GM23338 (cell line): Measurements from ENCODE around the gene UBE2F. TPM values are rescaled to one million over a fixed set of nuclear protein-coding genes. Genes with fewer than 3 reads are reported as not detected.
A peak's percentile ranks its signal among the peaks of the same experiment; 100 is the strongest.

ENCODE experiments used
- ATAC-seq: fragments of 200-7000 bp; cut with Tn5 transposase; 3 replicates; pipeline ENCODE4 v1.9.1; 2020
- DNase-seq: peaks from one replicate; pipeline ENCODE4 v3.0.0-alpha.2; 2015; ENCODE audit warnings: low spot score
- H2AFZ ChIP-seq: fragments of 200-600 bp; sonication (generic); 2 replicates; pipeline ENCODE4 v1.8.0; 2016; ENCODE audit warnings: antibody characterized with exemption, mild to moderate bottlenecking, moderate library complexity
- H3F3A ChIP-seq: fragments of 200-600 bp; sonication (generic); replicated peaks from 2 replicates; pipeline ENCODE4 v1.8.0; 2017; ENCODE audit warnings: antibody characterized with exemption, mixed run types, low read depth
- H3K27ac ChIP-seq: fragments of 200-600 bp; sonication (generic); 2 replicates; pipeline ENCODE4 v1.6.1; 2016; ENCODE audit warnings: low read depth
- H3K27me3 ChIP-seq: fragments of 200-600 bp; sonication (generic); 2 replicates; pipeline ENCODE4 v1.8.0; 2016; ENCODE audit warnings: mild to moderate bottlenecking, mixed run types, moderate library complexity; ENCODE audit not compliant: insufficient read depth
- H3K36me3 ChIP-seq: fragments of 200-600 bp; sonication (generic); 2 replicates; pipeline ENCODE4 v1.8.0; 2016; ENCODE audit warnings: mild to moderate bottlenecking; ENCODE audit not compliant: insufficient read depth
- H3K4me1 ChIP-seq: fragments of 200-600 bp; sonication (generic); 2 replicates; pipeline ENCODE4 v1.8.0; 2016; ENCODE audit warnings: mild to moderate bottlenecking, moderate library complexity; ENCODE audit not compliant: insufficient read depth
- H3K4me2 ChIP-seq: fragments of 200-600 bp; sonication (generic); 2 replicates; pipeline ENCODE4 v1.7.1; 2017; ENCODE audit warnings: mixed run types
- H3K4me3 ChIP-seq: fragments of 200-600 bp; sonication (generic); 2 replicates; pipeline ENCODE4 v1.6.1; 2016; ENCODE audit warnings: mixed run types
- H3K79me2 ChIP-seq: fragments of 200-600 bp; sonication (generic); replicated peaks from 2 replicates; pipeline ENCODE4 v1.8.0; 2017; ENCODE audit warnings: mild to moderate bottlenecking; ENCODE audit not compliant: insufficient read depth
- H3K9me2 ChIP-seq: fragments of 200-600 bp; sonication (generic); 2 replicates; pipeline ENCODE4 v1.8.0; 2017; ENCODE audit not compliant: insufficient read depth
- H4K20me1 ChIP-seq: fragments of 200-600 bp; sonication (generic); replicated peaks from 2 replicates; pipeline ENCODE4 v1.8.0; 2017; ENCODE audit warnings: mild to moderate bottlenecking; ENCODE audit not compliant: insufficient read depth
- H3K27ac Mint-ChIP-seq: 2 replicates; pipeline ENCODE4 v1.8.0; 2020; ENCODE audit warnings: inconsistent platforms, mild to moderate bottlenecking, moderate library complexity, mixed read lengths
- H3K27me3 Mint-ChIP-seq: 3 replicates; pipeline ENCODE4 v1.8.0; 2022; ENCODE audit warnings: low read depth, mild to moderate bottlenecking, moderate library complexity, mixed read lengths, inconsistent platforms; ENCODE audit not compliant: insufficient read depth, poor library complexity
- H3K36me3 Mint-ChIP-seq: 3 replicates; pipeline ENCODE4 v1.8.0; 2021; ENCODE audit warnings: low read depth, mild to moderate bottlenecking, inconsistent platforms, moderate library complexity, mixed read lengths
- H3K4me1 Mint-ChIP-seq: 3 replicates; pipeline ENCODE4 v1.8.0; 2020; ENCODE audit warnings: mild to moderate bottlenecking, inconsistent platforms, mixed read lengths
- H3K4me3 Mint-ChIP-seq: 3 replicates; pipeline ENCODE4 v1.8.0; 2021; ENCODE audit warnings: moderate library complexity, mild to moderate bottlenecking, inconsistent platforms, mixed read lengths
- H3K9me3 Mint-ChIP-seq: 3 replicates; pipeline ENCODE4 v1.8.0; 2020; ENCODE audit warnings: moderate library complexity, mild to moderate bottlenecking, inconsistent platforms, mixed read lengths
- EZH2 ChIP-seq: fragments of 200-600 bp; sonication (generic); IDR thresholded peaks from one replicate; pipeline ENCODE4 v1.8.0; 2017; ENCODE audit warnings: antibody characterized with exemption, mild to moderate bottlenecking, low read depth; ENCODE audit not compliant: unreplicated experiment
- REST ChIP-seq: IDR thresholded peaks from one replicate; pipeline ENCODE4 v1.6.1; 2018; ENCODE audit warnings: antibody characterized with exemption; ENCODE audit not compliant: unreplicated experiment
- STAT1 ChIP-seq: IDR thresholded peaks from one replicate; pipeline ENCODE4 v1.6.1; 2016; ENCODE audit warnings: antibody characterized with exemption; ENCODE audit not compliant: unreplicated experiment
- ZNF331 ChIP-seq: fragments of 250-450 bp; sonication (Bioruptor Pico); IDR thresholded peaks from 2 replicates; pipeline ENCODE4 v1.5.0; 2020; ENCODE audit warnings: low read depth, mild to moderate bottlenecking, moderate library complexity
- ZNF462 ChIP-seq: fragments of 250-450 bp; sonication (Bioruptor Pico); IDR thresholded peaks from 2 replicates; pipeline ENCODE4 v1.5.0; 2020; ENCODE audit warnings: mild to moderate bottlenecking, moderate library complexity
- polyA plus RNA-seq: library from polyadenylated mRNA; unstranded; fragments of >200 nt; fragmentation: Nextera tagmentation; extraction: Ambion mirVana; gene quantifications from 2 replicates; pipeline ENCODE4 v1.2.1, GENCODE V29; 2016
- total RNA-seq: library from RNA; depleted of rRNA; stranded (reverse); fragments of >200 nt; shearing (Covaris generic); gene quantifications from 2 replicates; pipeline ENCODE4 v1.2.3, GENCODE V29; 2014
- TF ChIP-seq, protein P1 (sequence below): IDR thresholded peaks from 2 replicates; pipeline ENCODE4 v1.6.1; 2016; ENCODE audit warnings: antibody characterized with exemption

Gene UBE2F
- total and polyA plus RNA-seq, 2 experiments from 2014 or later: 98.2 to 106 TPM

DNA sequence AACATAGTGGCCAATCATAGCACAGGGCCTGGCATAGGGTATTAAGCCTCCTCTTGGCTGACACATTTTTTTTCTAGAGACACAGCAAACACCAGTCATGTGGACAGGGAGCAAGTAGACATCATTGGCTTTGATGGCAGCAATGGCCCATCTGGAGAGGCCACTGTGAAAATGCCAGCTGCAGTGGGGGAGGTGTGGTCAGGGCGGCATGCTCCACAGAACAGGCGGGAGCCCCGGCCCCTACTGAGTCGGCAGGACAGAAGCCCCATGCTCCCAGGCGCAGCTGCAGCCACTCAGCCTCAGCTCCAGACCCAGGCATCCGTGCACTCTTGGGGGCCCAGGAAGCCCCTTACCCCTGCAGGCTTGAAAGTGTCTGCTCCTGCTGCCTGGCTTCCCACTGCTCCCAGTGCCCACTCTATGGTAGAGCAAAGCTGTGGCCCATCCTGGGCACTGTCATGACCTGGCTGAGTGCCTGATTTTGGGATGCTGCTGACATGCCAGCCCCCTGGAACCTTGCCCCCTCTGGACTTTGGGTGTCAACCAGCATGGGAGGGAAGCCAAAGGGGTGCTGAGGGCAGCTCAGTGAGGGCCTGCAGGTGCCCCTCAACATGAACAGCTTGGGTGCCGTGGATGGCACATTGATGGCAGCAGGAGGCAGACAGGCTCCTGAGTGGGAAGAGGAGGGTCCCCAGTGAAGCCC lies 23.3 kb upstream of the UBE2F start (continued):
- TF ChIP-seq REST (no peak), EZH2 (no peak), ZNF331 (CRISPR knock-in tag) (no peak), STAT1 (no peak)

DNA sequence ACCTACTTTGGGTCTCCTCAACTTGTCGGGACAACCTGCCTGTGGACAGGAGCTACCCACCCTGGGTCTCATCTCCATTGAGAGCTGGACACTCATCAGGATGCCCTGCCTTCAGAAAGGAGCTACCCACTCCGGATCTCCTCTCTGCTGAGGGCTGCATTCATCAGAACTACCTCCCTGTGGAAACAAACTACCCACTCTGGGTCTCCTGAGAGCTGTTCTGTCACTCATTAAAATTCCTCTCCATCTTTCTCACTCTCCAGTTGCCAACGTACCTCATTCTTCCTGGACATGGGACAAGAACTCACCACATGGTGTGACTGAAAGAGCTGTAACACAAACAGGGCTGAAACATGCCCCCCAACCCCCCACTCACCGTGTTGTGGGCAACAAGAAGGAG lies 22.5 kb upstream of the UBE2F start:
- Mint-ChIP-seq H3K27me3 (peaks cover 8% of the 10 kb centered on the region), H3K36me3 (peaks cover 19% of the 10 kb centered on the region), H3K4me3 (no peak overlapping the region), H3K9me3 (peaks cover 43% of the 10 kb centered on the region), H3K27ac (no peak overlapping the region), H3K4me1 (peaks cover 4% of the 10 kb centered on the region; the same call in 2 of the 3 replicates)
- Histone ChIP-seq H4K20me1 (no peaks in the 10 kb centered on the region), H3K9me2 (0 out of 2 replicates have a peak, but pooled peaks cover 7% of the 10 kb centered on the region), H3K4me3 (no peak overlapping the region), H3K36me3 (no peaks in the 10 kb centered on the region), H3F3A (no peaks in the 10 kb centered on the region), H3K4me2 (no peak overlapping the region), H3K79me2 (no peaks in the 10 kb centered on the region), H2AFZ (no peak overlapping the region), H3K4me1 (no peaks in the 10 kb centered on the region), H3K27ac (no peak overlapping the region), H3K27me3 (no peaks in the 10 kb centered on the region)
- TF ChIP-seq ZNF462 (CRISPR knock-in tag): no peak
- TF ChIP-seq, protein P1, sequence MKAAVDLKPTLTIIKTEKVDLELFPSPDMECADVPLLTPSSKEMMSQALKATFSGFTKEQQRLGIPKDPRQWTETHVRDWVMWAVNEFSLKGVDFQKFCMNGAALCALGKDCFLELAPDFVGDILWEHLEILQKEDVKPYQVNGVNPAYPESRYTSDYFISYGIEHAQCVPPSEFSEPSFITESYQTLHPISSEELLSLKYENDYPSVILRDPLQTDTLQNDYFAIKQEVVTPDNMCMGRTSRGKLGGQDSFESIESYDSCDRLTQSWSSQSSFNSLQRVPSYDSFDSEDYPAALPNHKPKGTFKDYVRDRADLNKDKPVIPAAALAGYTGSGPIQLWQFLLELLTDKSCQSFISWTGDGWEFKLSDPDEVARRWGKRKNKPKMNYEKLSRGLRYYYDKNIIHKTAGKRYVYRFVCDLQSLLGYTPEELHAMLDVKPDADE: no peak
- DNase-seq (peak; percentile 38), ATAC-seq (no peak)
